PC-3 (cell line): Measurements from ENCODE around the gene FSTL1. TPM values are rescaled to one million over a fixed set of nuclear protein-coding genes. Genes with fewer than 3 reads are reported as not detected.
A peak's percentile ranks its signal among the peaks of the same experiment; 100 is the strongest.

Experiments
- ATAC-seq: fragments of 200-7000 bp; cut with Tn5 transposase; 2 replicates; pipeline ENCODE4 v1.9.1; 2020; ENCODE audit warnings: mild to moderate bottlenecking, moderate library complexity
- Bru-seq: library from RNA; stranded (reverse); fragments of 400-500 nt; gene quantifications from one replicate; lab custom pipeline; 2021; lab: Mats Ljungman, UMichigan
- BruChase-seq, 2 experiments: library from RNA; stranded (reverse); fragments of 400-500 nt; gene quantifications; one replicate each; lab custom pipeline; 2021; lab: Mats Ljungman, UMichigan
- BruUV-seq: library from RNA; stranded (reverse); fragments of 400-500 nt; replicated peaks from 2 replicates; lab custom pipeline; 2021; lab: Mats Ljungman, UMichigan
- CTCF ChIA-PET: fragments of 300-600 bp; sonication (Branson Sonifier 250); formaldehyde crosslinking; loops from one replicate; lab custom pipeline; 2022; ENCODE audit warnings: antibody characterized with exemption; lab: Charles Lee
- POLR2A ChIA-PET: fragments of 300-600 bp; sonication (Branson Sonifier 250); formaldehyde crosslinking; loops from one replicate; lab custom pipeline; 2022; ENCODE audit warnings: antibody characterized with exemption; ENCODE audit not compliant: unreplicated experiment; lab: Charles Lee
- DNase-seq: peaks from one replicate; pipeline ENCODE4 v3.0.0-alpha.2; 2015
- H2AFZ ChIP-seq: fragments of 300-600 bp; sonication (generic); 2 replicates; pipeline ENCODE4 v1.6.0; 2016; ENCODE audit warnings: antibody characterized with exemption, low read length
- H3F3A ChIP-seq: fragments of 300-600 bp; sonication (generic); one replicate; pipeline ENCODE4 v1.6.0; 2017; ENCODE audit warnings: antibody characterized with exemption, low read length, control low read depth, mild to moderate bottlenecking; ENCODE audit not compliant: unreplicated experiment
- H3K27ac ChIP-seq: fragments of 300-600 bp; sonication (generic); 2 replicates; pipeline ENCODE4 v1.5.1; 2016; ENCODE audit warnings: mild to moderate bottlenecking, low read length
- H3K27me3 ChIP-seq: fragments of 300-600 bp; sonication (generic); 2 replicates; pipeline ENCODE4 v1.6.1; 2016; ENCODE audit warnings: low read length, mixed read lengths
- H3K36me3 ChIP-seq: fragments of 300-600 bp; sonication (generic); 2 replicates; pipeline ENCODE4 v1.6.1; 2016; ENCODE audit warnings: low read depth, mixed run types, low read length, mixed read lengths
- H3K4me1 ChIP-seq: fragments of 300-600 bp; sonication (generic); 2 replicates; pipeline ENCODE4 v1.5.1; 2016; ENCODE audit warnings: low read length; ENCODE audit not compliant: insufficient read depth
- H3K4me2 ChIP-seq: fragments of 300-600 bp; sonication (generic); 2 replicates; pipeline ENCODE4 v1.6.0; 2016; ENCODE audit warnings: low read length
- H3K4me3 ChIP-seq: fragments of 300-600 bp; sonication (generic); 2 replicates; pipeline ENCODE4 v1.5.1; 2016; ENCODE audit warnings: mild to moderate bottlenecking, low read length, mixed read lengths
- H3K79me2 ChIP-seq: fragments of 300-600 bp; sonication (generic); 2 replicates; pipeline ENCODE4 v1.6.1; 2017; ENCODE audit warnings: low read length, mixed read lengths
- H3K9ac ChIP-seq: fragments of 300-600 bp; sonication (generic); 2 replicates; pipeline ENCODE4 v1.6.0; 2016; ENCODE audit warnings: mild to moderate bottlenecking, low read length
- H3K9me2 ChIP-seq: fragments of 300-600 bp; sonication (generic); replicated peaks from 2 replicates; pipeline ENCODE4 v1.6.1; 2016; ENCODE audit warnings: mixed run types, low read length, mixed read lengths
- H3K9me3 ChIP-seq: fragments of 300-600 bp; sonication (generic); 2 replicates; pipeline ENCODE4 v1.6.1; 2016; ENCODE audit warnings: low read length, mixed read lengths
- H4K20me1 ChIP-seq: fragments of 300-600 bp; sonication (generic); 2 replicates; pipeline ENCODE4 v1.6.1; 2016; ENCODE audit warnings: low read length, mixed read lengths
- EZH2 ChIP-seq: fragments of 300-600 bp; sonication (generic); IDR thresholded peaks from one replicate; pipeline ENCODE4 v1.6.1; 2017; ENCODE audit warnings: antibody characterized with exemption, mild to moderate bottlenecking, low read length; ENCODE audit not compliant: unreplicated experiment
- EZH2phosphoT487 ChIP-seq: fragments of 300-600 bp; sonication (generic); IDR thresholded peaks from 2 replicates; pipeline ENCODE4 v1.6.1; 2018; ENCODE audit warnings: mild to moderate bottlenecking, antibody characterized with exemption, low read length, borderline replicate concordance
- intact Hi-C: fragments of 100-400 bp; cut with micrococcal nuclease; formaldehyde crosslinking; loops from 2 replicates; pipeline ENCODE4 v1.9.0; 2023
- long read RNA-seq: library from polyadenylated mRNA; unstranded; transcript quantifications from one replicate; pipeline ENCODE4 v2.0.0, GENCODE V29; 2021; ENCODE audit not compliant: unreplicated experiment
- total RNA-seq: library from RNA; depleted of rRNA; stranded (reverse); fragments of >200 nt; gene quantifications from 2 replicates; pipeline ENCODE4 v1.2.3, GENCODE V29; 2014; rRNA removed
- TF ChIP-seq, protein P1 (sequence below): fragments of 300-600 bp; sonication (generic); conservative IDR thresholded peaks from 2 replicates; pipeline ENCODE4 v1.5.1; 2017; ENCODE audit warnings: antibody characterized with exemption, low read depth, mild to moderate bottlenecking, low read length

The FSTL1 gene
- total RNA-seq = 178 and 185 TPM in 2 replicates
- Bru-seq, nascent RNA = percentile 97 among the genes with signal in this experiment
- percentile 95 among the genes with signal in this experiment for BruChase-seq, experiment 1, labeled RNA remaining after a 6-hour chase
- percentile 93 among the genes with signal in this experiment for BruChase-seq, experiment 2, labeled RNA remaining after a 2-hour chase
- long read RNA-seq, full-length matches to known transcripts = 435 of 845 reads
- long read RNA-seq, partial matches to known transcripts = 68 of 845 reads
- long read RNA-seq, other reads (novel, unspliced or antisense) = 342 of 845 reads

- Histone ChIP-seq H3K4me3 (peak within 1 kb of the TSS; percentile 81), H3K9me2 (no peaks in the 10 kb centered on the region), H3K27ac (peak within 1 kb of the TSS; percentile 25), H3F3A (no peaks in the 10 kb centered on the region), H3K9ac (peak within 1 kb of the TSS; percentile 61), H2AFZ (peak within 1 kb of the TSS; percentile 89), H3K4me1 (peaks cover 38% of the 10 kb centered on the region), H3K4me2 (peak within 1 kb of the TSS; percentile 82), H3K79me2 (peaks cover 54% of the 10 kb centered on the region), H3K27me3 (no peaks in the 10 kb centered on the region), H3K9me3 (no peaks in the 10 kb centered on the region), H3K36me3 (peaks cover 22% of the 10 kb centered on the region; the same call in 1 of the 2 replicates), H4K20me1 (no peaks in the 10 kb centered on the region)
- TF ChIP-seq EZH2 = no peak
- TF ChIP-seq EZH2phosphoT487 = no peak
- TF ChIP-seq, protein P1, sequence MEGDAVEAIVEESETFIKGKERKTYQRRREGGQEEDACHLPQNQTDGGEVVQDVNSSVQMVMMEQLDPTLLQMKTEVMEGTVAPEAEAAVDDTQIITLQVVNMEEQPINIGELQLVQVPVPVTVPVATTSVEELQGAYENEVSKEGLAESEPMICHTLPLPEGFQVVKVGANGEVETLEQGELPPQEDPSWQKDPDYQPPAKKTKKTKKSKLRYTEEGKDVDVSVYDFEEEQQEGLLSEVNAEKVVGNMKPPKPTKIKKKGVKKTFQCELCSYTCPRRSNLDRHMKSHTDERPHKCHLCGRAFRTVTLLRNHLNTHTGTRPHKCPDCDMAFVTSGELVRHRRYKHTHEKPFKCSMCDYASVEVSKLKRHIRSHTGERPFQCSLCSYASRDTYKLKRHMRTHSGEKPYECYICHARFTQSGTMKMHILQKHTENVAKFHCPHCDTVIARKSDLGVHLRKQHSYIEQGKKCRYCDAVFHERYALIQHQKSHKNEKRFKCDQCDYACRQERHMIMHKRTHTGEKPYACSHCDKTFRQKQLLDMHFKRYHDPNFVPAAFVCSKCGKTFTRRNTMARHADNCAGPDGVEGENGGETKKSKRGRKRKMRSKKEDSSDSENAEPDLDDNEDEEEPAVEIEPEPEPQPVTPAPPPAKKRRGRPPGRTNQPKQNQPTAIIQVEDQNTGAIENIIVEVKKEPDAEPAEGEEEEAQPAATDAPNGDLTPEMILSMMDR = no peak
- intact Hi-C loops = loop anchor here (1.0 kb wide), 2 partner anchors 46 to 108 kb away; no protein-coding TSS in a partner anchor
- peak; percentile 45 for DNase-seq
- POLR2A ChIA-PET = interaction anchor here (0.6 to 0.7 kb wide), 3 partner anchors 9 to 53 kb away, joined by 3 to 5 read pairs (median 3); no protein-coding TSS in a partner anchor
- CTCF ChIA-PET = interaction anchor here (0.7 to 2.9 kb wide), 2 partner anchors 18 to 34 kb away, joined by 3 to 8 read pairs; no protein-coding TSS in a partner anchor
- no TSS peak for BruUV-seq
- ATAC-seq = peak; percentile 49
These were observed at the start of gene FSTL1 for GRCh38 chr3:120450600-120451271. Gene FSTL1 (minus strand): TSS chr3:120450992. CDS start chr3:120450746, 246 bp downstream.

DNA sequence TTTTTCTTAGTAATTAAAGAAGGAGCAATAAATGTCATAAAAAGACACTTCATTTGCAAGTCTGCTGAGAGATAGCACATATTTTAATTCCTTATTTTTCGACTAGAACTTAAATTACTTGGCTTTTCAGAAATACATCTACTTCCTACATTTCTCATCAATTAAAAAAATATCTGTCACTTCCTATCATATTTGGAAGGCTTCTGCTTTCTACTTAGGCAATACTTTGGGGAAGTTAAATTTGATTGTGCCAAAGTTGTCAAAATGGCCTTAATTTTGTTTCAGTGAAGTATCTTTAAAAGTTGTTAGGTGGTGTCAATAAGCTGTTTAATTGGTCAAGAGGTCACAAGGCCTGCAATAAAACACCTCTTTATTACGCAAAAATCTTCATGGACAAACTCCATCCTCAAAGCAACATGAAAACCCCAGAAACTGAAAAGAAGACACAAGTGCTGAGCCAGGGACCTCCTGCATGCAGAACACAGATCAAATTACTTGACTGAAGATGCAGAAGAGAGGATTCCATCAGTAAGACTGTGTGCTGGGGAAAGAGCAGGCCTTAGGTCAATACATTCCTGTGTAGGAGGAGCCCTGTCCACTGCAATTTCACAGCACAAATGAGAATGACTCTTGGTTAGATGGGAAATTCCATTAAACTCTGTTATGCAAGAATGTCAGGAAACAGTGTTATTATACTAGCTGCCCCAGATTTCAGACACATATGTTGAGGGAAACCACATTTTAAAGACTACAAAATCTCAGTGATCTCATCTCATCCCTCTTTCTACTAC lies 48.0 kb upstream of the FSTL1 start:
- 0 out of 2 replicates have a peak overlapping the region, but pooled peaks have one; percentile 4 for H3K27ac ChIP-seq

More for the DNA sequence above, 48.0 kb upstream of the FSTL1 start:
- peak overlapping the region; percentile 7 for H3K4me2 ChIP-seq
- ChIA-PET POLR2A (interaction anchor here (0.6 kb wide), 1 partner anchor 56 kb away, joined by 3 read pairs; no protein-coding TSS in a partner anchor), CTCF (no interaction called here)
- H3K79me2 ChIP-seq = no peaks in the 10 kb centered on the region
- no peak overlapping the region for H3K9ac ChIP-seq
- intact Hi-C loops = no loop called here
- ATAC-seq = peak; percentile 77
- H3K36me3 ChIP-seq = peaks cover 13% of the 10 kb centered on the region; the same call in 1 of the 2 replicates
- H3K9me3 ChIP-seq = peaks cover 15% of the 10 kb centered on the region; the same call in 1 of the 2 replicates
- no TSS peak for BruUV-seq
- no peaks in the 10 kb centered on the region for H3K27me3 ChIP-seq
- no peaks in the 10 kb centered on the region for H4K20me1 ChIP-seq
- H3F3A ChIP-seq = peaks cover 16% of the 10 kb centered on the region
- H3K4me1 ChIP-seq = peaks cover 36% of the 10 kb centered on the region
- H3K4me3 ChIP-seq = no peak overlapping the region
- no peak overlapping the region for H2AFZ ChIP-seq
- peak; percentile 91 for DNase-seq
- H3K9me2 ChIP-seq = no peaks in the 10 kb centered on the region
- no peak for TF ChIP-seq EZH2phosphoT487
